SK-N-SH (cell line): ENCODE measurements around the gene FRMD1. TPM values are rescaled to one million over a fixed set of nuclear protein-coding genes. Genes with fewer than 3 reads are reported as not detected.

Experiments used
- CTCF ChIA-PET: fragments of 300-600, 350-600 bp; formaldehyde crosslinking; extraction: SDS; loops from one replicate; lab custom pipeline; 2021; lab: Yijun Ruan, JAX
- POLR2A ChIA-PET: fragments of 350-600 bp; sonication (Branson Sonifier 250); formaldehyde crosslinking; extraction: SDS; loops from one replicate; lab custom pipeline; 2020; ENCODE audit warnings: antibody characterized with exemption, inconsistent platforms; lab: Yijun Ruan, JAX
- DNase-seq: peaks from one replicate; pipeline ENCODE4 v3.0.0; 2012
- H2AFZ ChIP-seq: fragments of 200-600 bp; sonication (generic); 2 replicates; pipeline ENCODE4 v1.8.1; 2016; ENCODE audit warnings: antibody characterized with exemption, mild to moderate bottlenecking, low read depth
- H3F3A ChIP-seq: fragments of 200-600 bp; sonication (generic); replicated peaks from 2 replicates; pipeline ENCODE3; 2016; ENCODE audit warnings: antibody characterized with exemption, mild to moderate bottlenecking; ENCODE audit not compliant: insufficient read depth
- H3K27ac ChIP-seq, 2 experiments: fragments of 200-500 bp in 1 of 2; fragments of 200-600 bp in 1 of 2; sonication (Bioruptor generic) in 1 of 2; sonication (generic), shearing (Covaris generic) in 1 of 2; 2 replicates each; pipeline versions ENCODE4 v1.5.1 to v1.6.1; 2014 to 2016; ENCODE audit warnings: low read depth in 2 of 2, inconsistent platforms in 1 of 2, low read length in 1 of 2, mild to moderate bottlenecking in 1 of 2, mixed read lengths in 1 of 2
- H3K27me3 ChIP-seq: fragments of 200-600 bp; sonication (generic), shearing (Covaris generic); 2 replicates; pipeline ENCODE4 v1.6.1; 2016; ENCODE audit warnings: mixed run types; ENCODE audit not compliant: insufficient read depth
- H3K36me3 ChIP-seq, 2 experiments: fragments of 200-500 bp in 1 of 2; fragments of 200-600 bp in 1 of 2; sonication (Bioruptor generic) in 1 of 2; sonication (generic) in 1 of 2; replicated peaks in 1 of 2; 2 replicates each; pipeline versions ENCODE3 to v1.5.1; 2014 to 2016; ENCODE audit warnings: low read length in 1 of 2, mild to moderate bottlenecking in 1 of 2; ENCODE audit not compliant: insufficient read depth in 2 of 2, control insufficient read depth in 1 of 2
- H3K4me1 ChIP-seq, 2 experiments: fragments of 200-500 bp in 1 of 2; fragments of 200-600 bp in 1 of 2; sonication (Bioruptor generic) in 1 of 2; sonication (generic), shearing (Covaris generic) in 1 of 2; 2 replicates each; pipeline versions ENCODE4 v1.5.1 to v1.6.1; 2014 to 2016; ENCODE audit warnings: low read depth in 1 of 2, low read length in 1 of 2, mixed run types in 1 of 2; ENCODE audit not compliant: insufficient read depth in 2 of 2, control insufficient read depth in 1 of 2
- H3K4me2 ChIP-seq: fragments of 200-600 bp; sonication (generic), shearing (Covaris generic); 2 replicates; pipeline ENCODE4 v1.6.1; 2017; ENCODE audit warnings: mixed run types
- H3K4me3 ChIP-seq, 2 experiments: fragments of 200-500 bp in 1 of 2; fragments of 200-600 bp in 1 of 2; sonication (Bioruptor generic) in 1 of 2; sonication (generic), shearing (Covaris generic) in 1 of 2; 2 replicates each; pipeline versions ENCODE4 v1.5.1 to v1.8.1; 2014 to 2016; ENCODE audit warnings: low read depth in 2 of 2, inconsistent platforms in 1 of 2, low read length in 1 of 2, mild to moderate bottlenecking in 1 of 2, mixed read lengths in 1 of 2, moderate library complexity in 1 of 2
- H3K79me2 ChIP-seq: fragments of 200-600 bp; sonication (generic); 2 replicates; pipeline ENCODE4 v1.8.1; 2017; ENCODE audit warnings: mild to moderate bottlenecking; ENCODE audit not compliant: insufficient read depth
- H3K9ac ChIP-seq: fragments of 200-600 bp; sonication (generic); 2 replicates; pipeline ENCODE4 v1.6.1; 2017; ENCODE audit warnings: mixed run types
- H3K9me2 ChIP-seq: fragments of 200-600 bp; sonication (generic); 2 replicates; pipeline ENCODE4 v1.6.1; 2017; ENCODE audit warnings: mixed run types
- H3K9me3 ChIP-seq: fragments of 200-600 bp; sonication (generic); 2 replicates; pipeline ENCODE4 v1.6.1; 2017; ENCODE audit warnings: mixed run types, mild to moderate bottlenecking, moderate library complexity
- H4K20me1 ChIP-seq: fragments of 200-600 bp; sonication (generic); 2 replicates; pipeline ENCODE4 v1.6.1; 2017; ENCODE audit warnings: mild to moderate bottlenecking, mixed run types; ENCODE audit not compliant: insufficient read depth
- EZH2phosphoT487 ChIP-seq: fragments of 200-600 bp; sonication (generic); IDR thresholded peaks from 2 replicates; pipeline ENCODE4 v1.6.1; 2017; ENCODE audit warnings: low read depth, mixed run types, mild to moderate bottlenecking, antibody characterized with exemption, moderate library complexity, borderline replicate concordance
- FOXJ3 ChIP-seq: sonication (generic); formaldehyde crosslinking; IDR thresholded peaks from 2 replicates; pipeline ENCODE4 v1.5.1; 2020; ENCODE audit warnings: mild to moderate bottlenecking, missing genetic modification reagents
- GATA2 ChIP-seq: sonication (generic); formaldehyde crosslinking; IDR thresholded peaks from 2 replicates; pipeline ENCODE4 v1.5.0; 2020; ENCODE audit warnings: mild to moderate bottlenecking, missing genetic modification reagents
- JUND ChIP-seq: IDR thresholded peaks from 2 replicates; pipeline ENCODE4 v1.4.0; 2012
- MAX ChIP-seq: IDR thresholded peaks from 2 replicates; pipeline ENCODE4 v1.4.0; 2012; ENCODE audit warnings: low read depth
- REST ChIP-seq: IDR thresholded peaks from 2 replicates; pipeline ENCODE4 v1.6.1; 2012; ENCODE audit warnings: mild to moderate bottlenecking, low read depth, low read length, moderate library complexity
- ZBTB33 ChIP-seq: IDR thresholded peaks from 2 replicates; pipeline ENCODE4 v1.4.0; 2012; ENCODE audit warnings: low read depth, borderline replicate concordance
- WGBS: methylation state at CpG from one replicate; pipeline ENCODE4 v1.1.6; 2017; ENCODE audit warnings: low lambda C conversion rate; 5-methylcytosine and 5-hydroxymethylcytosine counted together
- polyA plus RNA-seq, 3 experiments: library from polyadenylated mRNA; depleted of rRNA; stranded (reverse); fragments of >200 nt; gene quantifications; 2 replicates each; pipeline ENCODE4 v1.2.3, GENCODE V29; 2012

Gene FRMD1
- polyA plus RNA-seq, 1 of the 3 experiments (the other 2 are of a cell fraction), result not detected

- TF ChIP-seq EZH2phosphoT487 (no peak), JUND (no peak), FOXJ3 (CRISPR knock-in tag) (no peak), REST (no peak)
Observed at GRCh38 chr6:168057836-168058235, 21.2 kb downstream of the FRMD1 start (continued).

GRCh38 chr6:168056892-168057527 lies 22.0 kb downstream of the FRMD1 start:
- WGBS, result 53% methylated on average over 9 of the region's 24 CpGs
- CTCF ChIA-PET, result interaction anchor here (1.0 to 1.4 kb wide), 3 partner anchors 11 to 89 kb away, joined by 3 to 5 read pairs (median 4); no protein-coding TSS in a partner anchor
- no peaks in the 10 kb centered on the region for H4K20me1 ChIP-seq

More at GRCh38 chr6:168056892-168057527, 22.0 kb downstream of the FRMD1 start:
- peaks cover 0 to 14% of the 10 kb centered on the region in 2 experiments; a peak in 1 of 4 replicates for H3K4me1 ChIP-seq
- no peak for DNase-seq
- POLR2A ChIA-PET, result no interaction called here
- H3K27me3 ChIP-seq, result no peaks in the 10 kb centered on the region
- no peak overlapping the region for H2AFZ ChIP-seq
- TF ChIP-seq ZBTB33 (no peak), MAX (no peak), GATA2 (no peak)
- no peak overlapping the region for H3K9ac ChIP-seq
- H3K9me2 ChIP-seq, result no peaks in the 10 kb centered on the region
- H3K4me2 ChIP-seq, result no peak overlapping the region
- H3F3A ChIP-seq, result no peaks in the 10 kb centered on the region
- H3K27ac ChIP-seq, result no peak overlapping the region
- no peaks in the 10 kb centered on the region for H3K36me3 ChIP-seq
- H3K4me3 ChIP-seq, result no peak overlapping the region
- H3K9me3 ChIP-seq, result no peaks in the 10 kb centered on the region
- no peaks in the 10 kb centered on the region for H3K79me2 ChIP-seq
